ELR (cell line): ENCODE measurements around the gene SYT2.
"Not testable (repeated sequence)": the region's sequence is repeated elsewhere in the genome, so short reads cannot be mapped to it uniquely, and the experiment has no call there.

Experiments used
- DNase-seq: peaks from one replicate; pipeline ENCODE4 v3.0.0-alpha.2; 2015; ENCODE audit warnings: low read depth

Gene SYT2

GRCh38 chr1:202623075-202623474, 87.2 kb downstream of the SYT2 start:
- peak; percentile 55 for DNase-seq

- DNase-seq, result no peak
Observed at GRCh38 chr1:202622388-202622787, 87.9 kb downstream of the SYT2 start.

DNA sequence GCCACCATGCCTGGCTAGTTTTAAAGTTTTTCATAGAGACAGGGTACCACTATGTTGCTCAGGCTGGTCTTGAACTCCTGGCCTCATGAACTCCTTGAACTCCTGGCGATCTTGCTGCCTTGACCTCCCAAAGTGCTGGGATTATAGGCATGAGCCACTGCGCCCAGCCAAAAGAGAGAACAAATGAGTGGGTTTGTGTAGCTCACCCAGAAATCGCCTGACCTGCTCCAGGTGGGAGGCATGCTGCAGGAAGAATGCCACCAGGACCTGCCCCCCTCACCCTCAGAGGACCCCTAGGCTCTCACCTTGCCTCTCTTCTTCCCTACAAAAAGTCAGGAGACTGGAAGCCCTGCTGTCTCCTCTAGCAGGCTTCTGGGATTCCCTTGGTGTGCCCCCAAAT, 88.8 kb downstream of the SYT2 start:
- DNase-seq, result no peak

- DNase-seq, result not testable (repeated sequence)
Observed at GRCh38 chr1:202620036-202620435, 90.2 kb downstream of the SYT2 start.

- no peak for DNase-seq
Observed at GRCh38 chr1:202619505-202619904, 90.7 kb downstream of the SYT2 start.

GRCh38 chr1:202619012-202619411, 91.2 kb downstream of the SYT2 start:
- DNase-seq, result not testable (repeated sequence)

GRCh38 chr1:202616355-202616915, 93.8 kb downstream of the SYT2 start:
- DNase-seq, result no peak

- DNase-seq, result peak; percentile 57
Observed at GRCh38 chr1:202615501-202616354, 94.5 kb downstream of the SYT2 start.

DNA sequence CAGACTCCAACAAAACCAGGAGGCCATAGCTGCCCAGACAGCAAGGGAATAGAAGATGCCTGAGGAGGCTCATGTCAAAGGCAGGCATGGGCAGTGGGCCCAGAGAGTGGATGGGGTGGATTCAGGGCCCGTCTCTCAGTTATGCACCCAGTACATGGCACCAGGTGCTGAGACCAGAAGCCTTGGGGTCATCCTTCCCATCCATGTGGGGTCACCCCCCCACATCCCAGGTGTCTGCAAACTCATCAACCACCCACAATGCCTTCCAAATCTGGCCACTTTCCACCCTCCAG, 95.1 kb downstream of the SYT2 start:
- DNase-seq, result not testable (repeated sequence)

GRCh38 chr1:202614363-202615207, 95.7 kb downstream of the SYT2 start:
- DNase-seq, result peak; percentile 47

DNA sequence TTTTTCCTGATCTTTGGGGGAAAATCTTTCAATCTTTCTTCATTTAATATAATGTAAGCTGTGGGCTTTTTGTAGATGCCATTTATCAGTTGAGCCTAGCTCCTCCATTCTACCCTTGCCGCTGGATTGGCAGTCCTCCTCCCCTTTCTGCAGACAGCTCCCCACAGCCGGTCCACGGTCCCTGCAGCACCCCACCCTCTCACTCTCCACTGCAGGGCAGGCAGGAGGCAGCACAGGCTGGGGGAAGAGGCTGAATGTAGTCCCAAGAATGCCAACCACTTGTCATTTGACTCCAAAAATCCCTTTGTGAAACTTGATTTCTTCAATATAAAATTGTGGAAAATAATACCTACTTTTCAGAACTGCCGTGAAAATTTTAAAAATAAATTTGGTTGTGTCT, 96.7 kb downstream of the SYT2 start:
- no peak for DNase-seq

- not testable (repeated sequence) for DNase-seq
Observed at GRCh38 chr1:202612036-202612435, 98.2 kb downstream of the SYT2 start.

DNA sequence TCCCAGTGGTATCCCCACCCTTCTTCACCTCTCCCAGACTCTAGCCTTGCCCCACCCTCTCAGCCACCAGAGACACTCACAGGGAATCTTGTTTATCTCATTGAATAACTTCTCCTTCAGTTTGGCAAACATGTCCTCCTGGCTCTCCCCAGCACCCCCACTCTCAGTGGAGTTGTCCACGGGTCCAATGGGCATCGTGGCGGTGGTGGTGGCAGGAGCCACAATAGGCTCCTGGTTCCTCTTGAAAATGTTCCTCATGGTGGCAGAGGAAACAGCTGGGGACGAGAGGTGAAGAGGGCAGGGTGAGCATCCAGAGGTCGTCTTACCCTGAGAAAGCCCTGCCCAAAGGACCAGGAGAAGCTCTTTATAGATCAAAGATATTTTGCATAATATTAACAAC, 104.7 kb downstream of the SYT2 start:
- no peak for DNase-seq

GRCh38 chr1:202603435-202603834, 106.8 kb downstream of the SYT2 start:
- DNase-seq, result no peak

- no peak for DNase-seq
Observed at GRCh38 chr1:202600432-202601041, 109.7 kb downstream of the SYT2 start.

GRCh38 chr1:202599669-202600431, 110.4 kb downstream of the SYT2 start:
- DNase-seq, result peak; percentile 85

GRCh38 chr1:202597090-202597761, 113.0 kb downstream of the SYT2 start:
- no peak for DNase-seq

DNA sequence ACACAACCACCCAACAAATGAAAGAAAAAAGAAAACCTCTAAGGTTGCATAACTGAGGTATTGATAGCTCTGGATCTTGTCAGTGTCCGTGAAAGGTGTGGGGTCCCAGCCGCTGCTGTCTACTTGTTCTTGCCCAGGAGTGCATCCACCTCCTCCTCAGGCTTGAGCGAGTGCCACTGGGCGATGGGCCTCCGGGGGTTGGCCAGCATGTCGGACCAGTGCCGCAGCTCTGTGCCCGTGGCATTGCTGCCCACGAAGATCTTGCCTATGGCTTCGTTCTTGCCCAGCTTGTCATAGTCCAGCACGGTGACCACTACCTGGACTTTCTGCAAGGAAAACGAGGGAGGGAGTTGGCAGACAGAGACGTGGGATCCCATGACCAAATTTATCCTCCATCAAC, 113.6 kb downstream of the SYT2 start:
- DNase-seq, result no peak

DNA sequence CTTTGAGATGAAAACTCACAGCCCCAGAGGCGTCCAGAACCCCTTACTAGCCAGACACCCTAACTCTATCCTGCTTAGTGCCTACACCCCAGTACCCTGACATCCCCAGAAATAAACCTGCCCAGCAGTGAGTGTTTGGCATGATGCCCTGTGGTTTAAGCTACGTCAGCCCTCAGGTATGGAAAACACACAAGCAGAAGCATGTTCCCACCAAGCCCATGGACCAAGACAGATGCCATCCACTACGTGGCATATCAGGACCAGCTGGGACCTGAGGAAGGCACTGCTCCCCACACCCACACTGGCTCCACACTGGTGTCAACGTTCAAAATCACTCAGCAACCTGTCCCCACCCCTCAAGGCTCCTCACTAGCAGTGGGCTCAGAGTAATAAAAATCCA, 116.4 kb downstream of the SYT2 start:
- DNase-seq, result peak; percentile 66

GRCh38 chr1:202592146-202592545, 118.1 kb downstream of the SYT2 start:
- DNase-seq, result peak; percentile 37

- no peak for DNase-seq
Observed at GRCh38 chr1:202591515-202591914, 118.7 kb downstream of the SYT2 start.
